ENCODE results near the gene C11orf24. TPM values are rescaled to one million over a fixed set of nuclear protein-coding genes. Genes with fewer than 3 reads are reported as not detected.
A peak's percentile ranks its signal among the peaks of the same experiment; 100 is the strongest.

Gene C11orf24
- total and polyA plus RNA-seq, 10 of the 15 experiments (the other 5 are each of a cell fraction or from before 2014, with no cell fraction given) = 4.3 to 104 (median 41.4) TPM

- TF ChIP-seq FOS (IDR thresholded peaks at IDR 0.05; ENCODE audit: borderline replicate concordance, extremely low read depth, insufficient read length) (no peak), JUND (IDR thresholded peaks at IDR 0.05; ENCODE audit: low read depth, low read length) (no peak), E2F8 (IDR thresholded peaks at IDR 0.05; ENCODE audit: low read depth, partially characterized antibody) (peak; percentile 41), IRF5 (IDR thresholded peaks at IDR 0.05; ENCODE audit: borderline replicate concordance) (no peak), SPI1 (IDR thresholded peaks at IDR 0.05; ENCODE audit: borderline replicate concordance, insufficient read depth, low read depth, low read length) (peak; percentile 96), SIN3A (IDR thresholded peaks at IDR 0.05; ENCODE audit: low read depth, low read length) (peak; percentile 67; the same call in 1 of the 2 replicates), NRF1 (conservative IDR thresholded peaks at IDR 0.05; ENCODE audit: low read depth, low read length) (no peak), ZNF24 (IDR thresholded peaks at IDR 0.05) (0 out of 2 replicates have a peak, but pooled peaks have one; percentile 22), MXI1 (IDR thresholded peaks at IDR 0.05; ENCODE audit: low read depth, low read length) (peak; percentile 86; the same call in 1 of the 2 replicates), NR2C1 (IDR thresholded peaks at IDR 0.05) (no peak), HDAC2 (IDR thresholded peaks at IDR 0.05) (no peak), RAD21 (IDR thresholded peaks at IDR 0.05; ENCODE audit: insufficient read depth, low read depth, low read length) (0 out of 2 replicates have a peak, but pooled peaks have one; percentile 31), SMC3 (IDR thresholded peaks at IDR 0.05; ENCODE audit: borderline replicate concordance, low read length) (peak; percentile 28; the same call in 1 of the 2 replicates), LARP7 (IDR thresholded peaks at IDR 0.05) (no peak; the same call in 1 of the 2 replicates), CEBPB (IDR thresholded peaks at IDR 0.05; ENCODE audit: borderline replicate concordance in 1 of 2, low read depth in 2 of 2, low read length in 2 of 2) (no peak), NKRF (conservative IDR thresholded peaks at IDR 0.05) (0 out of 2 replicates have a peak, but pooled peaks have one; percentile 24), FOXM1 (IDR thresholded peaks at IDR 0.05; ENCODE audit: low read depth, low read length) (peak; percentile 41; the same call in 1 of the 2 replicates), STAT3 (IDR thresholded peaks at IDR 0.05; ENCODE audit: low read depth, low read length) (peak; percentile 19; the same call in 1 of the 2 replicates), ZBED1 (IDR thresholded peaks at IDR 0.05; ENCODE audit: borderline replicate concordance) (0 out of 2 replicates have a peak, but pooled peaks have one; percentile 27), CBX5 (IDR thresholded peaks at IDR 0.05; ENCODE audit: low read depth) (peak; percentile 67; the same call in 1 of the 2 replicates), IKZF2 (IDR thresholded peaks at IDR 0.05) (peak; percentile 83 to 89; a peak in 3 of 4 replicates), ATF2 (IDR thresholded peaks at IDR 0.05; ENCODE audit: low read length) (peak; percentile 52; the same call in 1 of the 2 replicates)
Measured at GRCh38 chr11:68266121-68266891, 5.5 kb downstream of the C11orf24 start (continued).
